ENCODE data around the gene GP5. TPM values are rescaled to one million over a fixed set of nuclear protein-coding genes. Genes with fewer than 3 reads are reported as not detected.

The GP5 gene
- total and polyA plus RNA-seq, 2 experiments from 2014 or later = 0.11 TPM; not detected in 1

GRCh38 chr3:194397757-194398312 is 1.2 kb downstream of the GP5 start:
- Histone ChIP-seq H3K4me2 (ENCODE audit: unreplicated experiment) (no peak overlapping the region), H3F3A (ENCODE audit: insufficient read depth) (peaks cover 18% of the 10 kb centered on the region), H3K27ac (no peak overlapping the region), H2AFZ (no peak overlapping the region), H3K36me3 (ENCODE audit: low read depth) (peaks cover 4% of the 10 kb centered on the region; the same call in 1 of the 2 replicates), H3K9ac (no peak overlapping the region), H3K27me3 (replicated peaks; ENCODE audit: insufficient read depth) (no peaks in the 10 kb centered on the region), H3K4me3 (no peak overlapping the region), H3K9me3 (ENCODE audit: low read depth) (no peaks in the 10 kb centered on the region), H3K9me2 (ENCODE audit: insufficient read depth) (no peaks in the 10 kb centered on the region), H3K4me1 (ENCODE audit: insufficient read depth) (no peaks in the 10 kb centered on the region), H4K20me1 (ENCODE audit: insufficient read depth) (no peaks in the 10 kb centered on the region), H3K79me2 (ENCODE audit: insufficient read depth) (no peaks in the 10 kb centered on the region)
- DNase-seq = no peak
- in situ Hi-C loops (cut with MboI) = no loop called here
- no peak for TF ChIP-seq EZH2phosphoT487 (IDR thresholded peaks at IDR 0.05; ENCODE audit: insufficient read depth, low read depth)
- WGBS, 2 experiments (ENCODE audit: low coverage in 1 of 2, low lambda C conversion rate in 2 of 2, missing lambda C conversion rate in 2 of 2) = 82 to 88% methylated on average over 32 to 38 of the region's 38 CpGs

GRCh38 chr3:194396859-194397756 is 2.0 kb downstream of the GP5 start:
- H3K4me2 ChIP-seq (ENCODE audit: unreplicated experiment) = no peak overlapping the region
- no peaks in the 10 kb centered on the region for H3K4me1 ChIP-seq (ENCODE audit: insufficient read depth)
- peaks cover 12% of the 10 kb centered on the region for H3F3A ChIP-seq (ENCODE audit: insufficient read depth)
- no peaks in the 10 kb centered on the region for H3K79me2 ChIP-seq (ENCODE audit: insufficient read depth)
- H3K36me3 ChIP-seq (ENCODE audit: low read depth) = no peaks in the 10 kb centered on the region
- in situ Hi-C loops (cut with MboI) = no loop called here
- no peaks in the 10 kb centered on the region for H3K9me3 ChIP-seq (ENCODE audit: low read depth)
- H4K20me1 ChIP-seq (ENCODE audit: insufficient read depth) = no peaks in the 10 kb centered on the region
- H3K4me3 ChIP-seq = no peak overlapping the region
- no peaks in the 10 kb centered on the region for H3K9me2 ChIP-seq (ENCODE audit: insufficient read depth)
- H3K27ac ChIP-seq = no peak overlapping the region
- no peak overlapping the region for H3K9ac ChIP-seq
- peak overlapping the region; percentile 71; the same call in 1 of the 2 replicates for H2AFZ ChIP-seq
- TF ChIP-seq EZH2 (IDR thresholded peaks at IDR 0.05; ENCODE audit: insufficient read depth, poor library complexity, severe bottlenecking) = no peak
- TF ChIP-seq EZH2phosphoT487 (IDR thresholded peaks at IDR 0.05; ENCODE audit: insufficient read depth, low read depth) = no peak
- DNase-seq = no peak
- H3K27me3 ChIP-seq (replicated peaks; ENCODE audit: insufficient read depth) = no peaks in the 10 kb centered on the region
- WGBS, 2 experiments (ENCODE audit: low coverage in 1 of 2, low lambda C conversion rate in 2 of 2, missing lambda C conversion rate in 2 of 2) = 71 to 74% methylated on average over 48 to 65 of the region's 73 CpGs

- Histone ChIP-seq H3K9ac (0 out of 2 replicates have a peak overlapping the region, but pooled peaks have one; percentile 3), H3K27ac (no peak overlapping the region), H3K27me3 (replicated peaks; ENCODE audit: insufficient read depth) (no peaks in the 10 kb centered on the region), H4K20me1 (ENCODE audit: insufficient read depth) (no peaks in the 10 kb centered on the region), H3K4me1 (ENCODE audit: insufficient read depth) (no peaks in the 10 kb centered on the region), H3K9me3 (ENCODE audit: low read depth) (no peaks in the 10 kb centered on the region), H2AFZ (peak overlapping the region; percentile 71), H3K9me2 (ENCODE audit: insufficient read depth) (no peaks in the 10 kb centered on the region), H3K4me2 (ENCODE audit: unreplicated experiment) (peak overlapping the region; percentile 35), H3K36me3 (ENCODE audit: low read depth) (no peaks in the 10 kb centered on the region), H3K4me3 (peak overlapping the region; percentile 23; the same call in 1 of the 2 replicates), H3F3A (ENCODE audit: insufficient read depth) (peaks cover 8% of the 10 kb centered on the region), H3K79me2 (ENCODE audit: insufficient read depth) (no peaks in the 10 kb centered on the region)
- 8 to 12% methylated on average over 10 to 13 of the region's 13 CpGs for WGBS, 2 experiments (ENCODE audit: low coverage in 1 of 2, low lambda C conversion rate in 2 of 2, missing lambda C conversion rate in 2 of 2)
- DNase-seq = peak; percentile 34
- TF ChIP-seq EZH2phosphoT487 (IDR thresholded peaks at IDR 0.05; ENCODE audit: insufficient read depth, low read depth) = no peak
- no peak for TF ChIP-seq EZH2 (IDR thresholded peaks at IDR 0.05; ENCODE audit: insufficient read depth, poor library complexity, severe bottlenecking)
- in situ Hi-C loops (cut with MboI) = no loop called here
These were observed 2.6 kb downstream of the GP5 start for GRCh38 chr3:194396539-194396858.

- in situ Hi-C loops (cut with MboI) = no loop called here
- Histone ChIP-seq H4K20me1 (ENCODE audit: insufficient read depth) (no peaks in the 10 kb centered on the region), H3K4me3 (peak overlapping the region; percentile 23), H3F3A (ENCODE audit: insufficient read depth) (peaks cover 4% of the 10 kb centered on the region; the same call in 1 of the 2 replicates), H3K9ac (peak overlapping the region; percentile 3; the same call in 1 of the 2 replicates), H3K9me2 (ENCODE audit: insufficient read depth) (no peaks in the 10 kb centered on the region), H3K36me3 (ENCODE audit: low read depth) (no peaks in the 10 kb centered on the region), H3K4me1 (ENCODE audit: insufficient read depth) (no peaks in the 10 kb centered on the region), H3K79me2 (ENCODE audit: insufficient read depth) (no peaks in the 10 kb centered on the region), H3K4me2 (ENCODE audit: unreplicated experiment) (peak overlapping the region; percentile 35), H2AFZ (peak overlapping the region; percentile 71), H3K9me3 (ENCODE audit: low read depth) (no peaks in the 10 kb centered on the region), H3K27ac (no peak overlapping the region), H3K27me3 (replicated peaks; ENCODE audit: insufficient read depth) (peaks cover under 1% of the 10 kb centered on the region)
- TF ChIP-seq EZH2 (IDR thresholded peaks at IDR 0.05; ENCODE audit: insufficient read depth, poor library complexity, severe bottlenecking) (no peak), EZH2phosphoT487 (IDR thresholded peaks at IDR 0.05; ENCODE audit: insufficient read depth, low read depth) (no peak)
- WGBS, 2 experiments (ENCODE audit: low coverage in 1 of 2, low lambda C conversion rate in 2 of 2, missing lambda C conversion rate in 2 of 2) = 18 to 19% methylated on average over 23 to 26 of the region's 26 CpGs
- peak; percentile 45 for DNase-seq
These were observed 3.1 kb downstream of the GP5 start for GRCh38 chr3:194395778-194396538.

Measured in GM23248 (cell line).